NCI-H748 treated with DMSO at 0.1 percent for 48 hours (cell line): Measurements from ENCODE around the gene RHOJ.
"Not testable (repeated sequence)": the region's sequence is repeated elsewhere in the genome, so short reads cannot be mapped to it uniquely, and the experiment has no call there.

Experiments
- DNase-seq: peaks from one replicate; lab custom pipeline; 2025; lab: John Stamatoyannopoulos, UW

RHOJ gene

GRCh38 chr14:63299351-63300110 is 95.3 kb downstream of the RHOJ start:
- no peak for DNase-seq

DNA sequence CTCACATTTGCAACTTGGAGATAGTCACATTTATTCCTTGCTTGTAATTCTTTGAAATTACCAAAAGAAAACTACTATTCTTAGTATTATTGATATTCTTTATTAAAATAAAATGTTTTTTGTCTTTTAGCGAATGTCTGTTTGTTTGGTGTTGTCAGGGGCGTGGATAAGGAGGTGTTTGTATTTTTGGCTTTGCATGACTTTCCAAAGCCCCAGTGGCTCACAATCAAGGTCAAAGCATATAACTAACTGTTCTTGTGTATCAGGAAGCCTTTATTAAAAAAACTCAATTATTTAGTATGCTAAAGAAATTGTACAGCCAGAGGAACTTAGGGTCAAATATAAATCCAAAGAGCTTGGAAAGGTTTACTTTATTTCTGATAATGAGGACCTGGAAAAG is 96.6 kb downstream of the RHOJ start:
- no peak for DNase-seq

DNA sequence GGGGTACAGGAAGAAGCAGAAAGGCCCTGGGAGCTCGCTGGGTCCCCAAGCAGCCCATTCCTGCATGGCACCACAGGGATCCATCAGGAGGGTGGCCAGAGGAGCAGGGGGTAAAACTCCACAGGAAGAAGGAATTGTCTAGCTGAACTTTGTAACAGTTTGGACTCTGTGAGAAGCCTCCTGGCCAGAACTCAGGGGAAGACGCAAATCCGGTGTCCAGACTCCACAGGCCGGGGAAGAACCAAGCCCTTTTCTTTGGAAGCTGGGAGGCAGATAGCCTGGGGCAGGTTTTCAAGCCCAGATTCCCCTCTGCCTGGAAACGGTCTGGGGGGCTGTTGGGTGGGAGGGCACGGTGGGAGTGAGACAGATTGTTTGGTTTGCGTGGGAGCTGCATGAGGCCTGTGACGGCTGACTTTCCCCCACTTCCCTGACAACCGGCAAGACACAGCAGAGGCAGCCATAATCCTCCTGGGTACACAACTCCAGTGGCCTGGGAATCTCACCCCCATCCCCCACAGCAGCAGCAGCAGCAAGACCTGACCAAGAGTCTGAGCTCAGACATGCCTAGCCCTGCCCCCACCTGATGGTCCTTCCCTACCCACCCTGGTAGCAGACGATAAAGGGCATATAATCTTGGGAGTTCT is 97.8 kb downstream of the RHOJ start:
- DNase-seq, result no peak

- DNase-seq, result not testable (repeated sequence)
Measured at GRCh38 chr14:63304429-63304828, 100.2 kb downstream of the RHOJ start.

DNA sequence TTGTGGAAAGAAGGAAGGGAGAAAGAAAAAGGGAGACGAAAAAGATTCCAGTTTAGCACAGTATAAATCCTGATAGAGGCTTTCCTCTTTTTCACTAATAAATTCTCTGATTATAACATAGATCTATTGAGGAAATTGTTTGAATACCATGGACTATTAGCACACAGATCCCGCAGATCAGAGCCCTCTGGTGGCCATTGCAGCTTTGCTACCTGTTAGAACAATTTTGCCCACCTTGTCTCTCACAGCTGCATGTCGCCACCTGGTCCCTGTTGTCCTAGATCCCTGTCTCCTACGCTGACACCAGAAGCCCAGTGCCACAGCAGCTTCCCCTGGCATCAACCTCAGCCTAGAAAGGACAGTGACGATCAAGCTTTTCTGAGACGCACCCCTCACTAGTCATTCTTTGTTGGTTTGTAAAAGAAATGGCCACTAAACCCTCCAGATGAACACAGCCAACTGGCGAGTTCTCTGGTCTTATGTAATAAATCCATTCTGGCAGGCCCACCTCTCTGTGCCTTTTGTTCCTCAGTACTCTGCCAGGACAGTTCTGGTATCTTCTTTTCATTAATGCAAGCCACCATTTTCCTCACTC is 104.6 kb downstream of the RHOJ start:
- peak; percentile 48 for DNase-seq

DNA sequence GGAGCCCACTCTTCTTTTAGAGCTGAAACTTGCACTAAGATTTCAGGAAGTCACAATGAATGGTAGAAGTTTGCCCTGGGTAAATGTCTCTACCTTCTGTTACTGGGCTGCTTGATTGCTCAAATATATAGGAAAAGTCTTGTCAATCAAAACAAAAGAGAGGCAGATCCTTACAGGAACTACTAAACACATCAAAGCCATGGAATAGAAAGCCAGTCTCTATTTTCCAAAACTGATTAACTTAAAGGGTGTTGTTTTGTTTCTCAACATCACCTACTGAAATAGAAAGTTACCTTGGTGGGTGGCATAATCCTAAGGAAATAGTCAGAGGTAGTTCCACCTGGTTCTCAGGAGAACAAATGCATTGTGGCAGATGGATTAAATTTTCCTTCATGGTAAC is 114.6 kb downstream of the RHOJ start, which contains the start of gene GPHB5:
Gene GPHB5 (minus strand): TSS at position 101 of the 400 bp plus-strand sequence. CDS start 1,086 bp downstream, outside the sequence.
- DNase-seq, result no peak

DNA sequence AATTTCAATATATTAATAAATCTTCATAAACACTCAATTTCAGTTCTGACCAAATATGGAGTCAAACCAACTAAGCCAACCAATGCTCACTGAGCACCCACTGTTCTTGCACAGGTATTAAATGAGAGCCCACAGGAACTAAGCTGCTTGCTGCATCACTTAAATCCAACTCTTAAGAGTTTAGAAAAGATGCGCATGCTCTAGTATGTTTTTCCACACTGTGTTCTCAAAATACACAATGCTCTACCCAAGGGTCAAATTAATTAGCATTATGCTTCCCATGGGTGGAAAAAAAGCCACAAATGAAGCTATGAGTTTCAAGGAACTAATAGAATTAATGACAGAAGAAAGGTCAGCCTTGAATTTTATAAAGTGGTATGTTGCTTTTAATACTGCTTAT is 118.2 kb downstream of the RHOJ start:
- no peak for DNase-seq

DNA sequence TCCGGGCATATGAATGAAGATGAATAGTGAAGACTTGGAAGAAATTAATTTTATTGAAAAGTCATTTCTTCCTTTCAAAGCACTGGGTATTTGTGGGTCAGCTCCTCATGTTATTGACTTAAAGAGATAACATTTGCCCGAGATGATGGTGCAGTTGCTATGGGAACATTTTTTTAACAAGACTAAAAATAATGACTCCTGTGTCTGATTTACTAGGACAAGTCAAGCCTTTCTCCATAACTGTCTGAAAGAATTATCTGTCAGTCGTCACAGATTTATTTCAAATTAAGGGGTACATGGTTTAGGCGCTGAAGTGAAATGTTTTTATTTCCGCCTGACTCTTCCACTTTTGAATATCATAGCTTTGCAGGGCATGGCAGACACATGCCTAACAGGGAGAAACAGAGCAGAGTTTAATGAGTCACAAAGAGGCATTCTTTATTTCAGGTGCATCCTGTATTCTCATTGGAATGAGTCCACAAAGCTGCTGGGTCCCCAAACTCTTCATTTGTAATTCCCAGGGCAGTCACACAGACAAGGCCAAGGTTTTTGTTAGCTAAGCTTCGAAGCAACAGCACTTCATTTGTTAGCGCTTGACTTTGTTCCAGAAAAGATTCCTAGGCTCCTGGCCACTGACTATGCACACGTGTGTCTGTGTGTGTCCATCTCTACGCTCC is 118.8 kb downstream of the RHOJ start:
- DNase-seq, result no peak

DNA sequence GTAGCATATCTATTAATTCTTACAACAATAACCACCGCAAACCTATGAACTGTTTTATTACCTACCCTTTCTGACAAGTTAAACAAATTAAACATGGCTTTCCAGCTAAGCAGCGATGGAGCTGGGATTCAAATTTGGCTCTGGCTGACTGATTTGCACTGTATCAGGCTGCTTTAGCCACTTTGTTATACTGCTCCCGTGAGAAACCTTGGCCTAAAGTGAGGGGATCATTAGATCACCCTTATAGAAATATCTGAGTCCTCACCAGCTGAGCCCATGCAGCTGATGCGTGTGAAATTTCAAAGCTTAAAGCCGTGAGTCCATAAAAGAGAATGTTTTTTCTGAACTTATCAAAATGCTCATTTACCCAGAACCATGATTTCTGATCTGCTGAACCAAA is 122.6 kb downstream of the RHOJ start:
- DNase-seq, result no peak

GRCh38 chr14:63328787-63329737 is 124.8 kb downstream of the RHOJ start:
- no peak for DNase-seq

- DNase-seq, result peak; percentile 46
Measured at GRCh38 chr14:63342371-63342770, 138.1 kb downstream of the RHOJ start.
